GM10248 (cell line): ENCODE data around the gene ACKR3.

Experiments used
- CTCF ChIA-PET: fragments of 300-600 bp; sonication (Branson Sonifier 250); formaldehyde crosslinking; extraction: SDS; loops from one replicate; lab custom pipeline; 2021; ENCODE audit warnings: antibody characterized with exemption; lab: Yijun Ruan, JAX
- POLR2A ChIA-PET: fragments of 350-650 bp; sonication (Branson Sonifier 250); formaldehyde crosslinking; extraction: SDS; loops from one replicate; lab custom pipeline; 2020; ENCODE audit warnings: antibody characterized with exemption; lab: Yijun Ruan, JAX
- DNase-seq: peaks from one replicate; pipeline ENCODE4 v3.0.0; 2012; ENCODE audit errors: extremely low spot score
- TF ChIP-seq, protein P1 (sequence below): IDR thresholded peaks from 2 replicates; pipeline ENCODE4 v1.5.1; 2012; ENCODE audit warnings: mild to moderate bottlenecking, low read depth; ENCODE audit errors: extremely low read depth, missing control alignments, control extremely low read depth

Gene ACKR3

DNA sequence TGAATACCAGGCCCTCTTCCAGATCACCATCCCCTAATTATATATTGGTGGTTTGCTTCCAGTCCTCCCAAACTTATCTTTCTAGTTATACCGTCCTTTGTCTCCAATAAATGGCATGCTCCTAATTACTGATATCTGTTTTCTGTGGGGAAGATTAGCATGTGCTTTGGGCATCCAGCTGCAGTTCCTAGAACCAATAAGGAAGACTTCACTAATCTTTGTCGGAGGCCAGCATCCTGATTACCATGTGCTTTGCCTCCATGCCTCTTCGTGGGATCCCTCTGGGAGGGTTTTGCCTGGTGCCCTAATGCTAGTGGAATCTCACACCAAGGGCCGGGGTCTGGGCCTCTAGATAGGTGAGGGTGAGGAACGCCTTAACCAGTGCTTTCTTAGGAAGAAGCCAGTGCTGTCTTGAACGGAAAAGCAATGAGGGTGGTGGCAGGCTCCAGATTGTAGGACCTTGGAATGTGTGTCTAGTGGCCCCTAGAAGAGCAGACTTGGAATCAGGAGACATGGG is 47.7 kb downstream of the ACKR3 start:
- ChIA-PET POLR2A (no interaction called here), CTCF (interaction anchor here (1.1 kb wide), 1 partner anchor 7 kb away, joined by 4 read pairs; no protein-coding TSS in a partner anchor)
- TF ChIP-seq, protein P1, sequence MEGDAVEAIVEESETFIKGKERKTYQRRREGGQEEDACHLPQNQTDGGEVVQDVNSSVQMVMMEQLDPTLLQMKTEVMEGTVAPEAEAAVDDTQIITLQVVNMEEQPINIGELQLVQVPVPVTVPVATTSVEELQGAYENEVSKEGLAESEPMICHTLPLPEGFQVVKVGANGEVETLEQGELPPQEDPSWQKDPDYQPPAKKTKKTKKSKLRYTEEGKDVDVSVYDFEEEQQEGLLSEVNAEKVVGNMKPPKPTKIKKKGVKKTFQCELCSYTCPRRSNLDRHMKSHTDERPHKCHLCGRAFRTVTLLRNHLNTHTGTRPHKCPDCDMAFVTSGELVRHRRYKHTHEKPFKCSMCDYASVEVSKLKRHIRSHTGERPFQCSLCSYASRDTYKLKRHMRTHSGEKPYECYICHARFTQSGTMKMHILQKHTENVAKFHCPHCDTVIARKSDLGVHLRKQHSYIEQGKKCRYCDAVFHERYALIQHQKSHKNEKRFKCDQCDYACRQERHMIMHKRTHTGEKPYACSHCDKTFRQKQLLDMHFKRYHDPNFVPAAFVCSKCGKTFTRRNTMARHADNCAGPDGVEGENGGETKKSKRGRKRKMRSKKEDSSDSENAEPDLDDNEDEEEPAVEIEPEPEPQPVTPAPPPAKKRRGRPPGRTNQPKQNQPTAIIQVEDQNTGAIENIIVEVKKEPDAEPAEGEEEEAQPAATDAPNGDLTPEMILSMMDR, result no peak
- DNase-seq, result no peak

DNA sequence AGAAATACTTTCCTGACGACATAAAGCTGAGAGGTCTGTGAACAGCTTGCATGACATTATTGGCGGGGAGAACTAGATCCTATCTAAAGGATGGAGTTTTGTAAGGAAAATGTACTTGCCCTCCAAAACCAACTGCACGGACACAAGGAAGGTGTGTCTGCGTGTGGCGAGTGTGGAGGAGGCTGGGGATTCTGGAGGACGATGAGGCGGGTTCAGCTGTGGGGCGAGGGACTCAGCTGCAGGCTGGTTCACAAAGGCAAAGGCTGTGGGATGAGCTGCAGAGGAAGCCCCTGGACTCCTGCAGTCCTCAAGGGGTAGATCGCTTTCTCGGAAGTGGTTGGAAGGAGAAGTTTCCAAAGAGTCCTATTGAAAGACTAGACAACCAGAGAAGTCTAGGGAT is 48.2 kb downstream of the ACKR3 start:
- ChIA-PET CTCF (no interaction called here), POLR2A (no interaction called here)
- TF ChIP-seq, protein P1, result no peak
- DNase-seq, result no peak

DNA sequence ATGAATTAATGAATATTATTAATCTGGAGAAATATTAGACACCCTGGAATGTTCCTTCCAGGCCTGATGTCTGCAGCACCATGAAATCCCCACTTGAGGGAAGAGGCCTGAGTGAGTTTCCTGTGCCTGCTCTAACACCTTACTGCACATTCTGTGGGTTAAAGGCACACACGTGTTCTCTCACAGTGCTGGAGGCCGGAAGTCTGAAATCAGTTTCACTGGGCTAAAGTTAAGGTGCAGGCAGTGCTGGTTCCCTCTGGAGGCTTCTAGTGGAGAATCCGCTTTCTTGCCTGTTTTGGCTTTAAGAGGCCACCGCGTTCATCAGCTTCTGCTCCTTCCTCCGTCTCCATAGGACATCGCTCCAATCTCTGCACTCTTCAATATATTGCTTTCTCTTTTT is 48.7 kb downstream of the ACKR3 start:
- CTCF ChIA-PET, result no interaction called here
- DNase-seq, result no peak
- POLR2A ChIA-PET, result no interaction called here
- TF ChIP-seq, protein P1, result no peak

DNA sequence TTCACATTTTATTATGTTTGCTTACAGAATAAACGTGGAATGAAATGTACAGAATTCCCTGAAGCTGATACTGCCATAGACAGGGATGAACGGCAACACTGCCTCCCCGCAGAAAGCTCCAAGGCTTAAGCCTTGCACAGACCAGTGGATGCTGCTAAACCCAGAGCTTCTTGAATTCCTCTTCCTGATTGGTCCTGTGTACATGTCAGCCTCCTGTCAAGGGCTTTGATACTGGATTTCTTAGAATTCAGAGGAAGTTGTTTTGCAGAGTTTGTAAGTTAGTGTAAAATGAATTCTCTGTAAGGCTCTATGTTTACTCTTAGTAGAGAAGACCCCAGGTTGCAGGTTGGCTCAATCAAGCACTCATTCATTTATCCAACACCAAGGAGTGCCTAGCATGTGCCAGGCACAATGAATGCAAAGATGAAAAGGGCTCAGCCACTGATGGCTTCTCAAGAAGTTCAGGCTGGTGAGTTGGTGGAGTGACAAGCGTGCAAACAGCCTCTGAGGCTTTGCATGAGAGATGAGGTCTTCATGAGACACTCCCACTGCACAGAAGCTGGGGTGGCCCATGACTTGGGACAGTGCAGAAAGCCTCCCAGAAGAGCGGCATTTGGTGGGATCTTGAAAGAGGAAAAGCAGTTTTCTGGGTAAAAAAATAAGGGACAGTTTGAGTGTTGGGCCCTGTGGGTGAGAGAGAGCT is 50.4 kb downstream of the ACKR3 start:
- TF ChIP-seq, protein P1, result no peak
- DNase-seq, result no peak
- CTCF ChIA-PET, result interaction anchor here (0.9 kb wide), 1 partner anchor 11 kb away, joined by 4 read pairs; no protein-coding TSS in a partner anchor
- POLR2A ChIA-PET, result no interaction called here

DNA sequence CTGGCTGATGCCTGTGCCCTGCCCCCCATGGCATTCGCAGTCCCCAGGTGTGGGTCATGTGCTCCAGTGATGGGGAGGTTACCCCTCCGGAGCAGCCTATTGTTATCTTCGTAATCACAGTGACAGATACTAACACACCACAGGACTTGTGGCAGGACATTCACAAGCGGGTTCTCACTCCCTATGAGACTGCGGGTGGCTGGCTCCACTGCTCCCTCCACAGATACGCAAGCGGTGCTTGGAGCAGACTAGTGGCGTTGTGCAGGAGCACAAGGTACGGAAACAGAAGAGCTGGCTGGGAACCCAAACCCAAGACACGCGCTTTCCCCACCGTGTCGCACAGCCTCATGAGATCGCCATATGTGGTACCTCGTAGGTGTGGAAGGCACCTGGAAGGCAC is 52.2 kb downstream of the ACKR3 start:
- ChIA-PET CTCF (interaction anchor here (0.9 to 3.4 kb wide), 2 partner anchors 10 to 21 kb away, joined by 3 to 10 read pairs; no protein-coding TSS in a partner anchor), POLR2A (no interaction called here)
- TF ChIP-seq, protein P1, result no peak
- DNase-seq, result no peak

DNA sequence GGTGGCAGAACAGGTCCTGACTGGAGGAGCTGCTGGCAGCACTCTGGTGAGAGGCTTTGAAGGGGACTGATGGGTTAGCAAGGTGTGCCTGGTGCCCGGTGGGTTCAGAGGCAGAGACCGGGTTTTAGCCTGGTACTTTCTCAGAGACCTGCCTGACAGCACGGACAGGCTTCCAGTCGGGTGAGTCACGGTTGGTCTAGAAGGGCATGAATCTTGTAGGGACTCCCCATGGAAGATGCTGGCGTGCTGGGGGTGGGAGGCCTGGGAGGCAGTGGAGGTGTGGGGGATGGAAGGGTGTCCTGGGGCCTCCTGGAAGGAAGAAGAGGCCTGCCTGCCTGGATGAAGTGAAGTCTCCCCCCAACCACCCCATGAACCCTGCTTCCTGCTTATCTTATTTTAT is 52.6 kb downstream of the ACKR3 start:
- TF ChIP-seq, protein P1, result no peak
- POLR2A ChIA-PET, result no interaction called here
- CTCF ChIA-PET, result interaction anchor here (3.4 kb wide), 1 partner anchor 10 kb away, joined by 10 read pairs; no protein-coding TSS in a partner anchor
- no peak for DNase-seq
